HG02885 (cell line): ENCODE data around the gene KRTAP23-1.

Experiments used
- ATAC-seq: cut with Tn5 transposase; IDR thresholded peaks from one replicate; pipeline ENCODE4 v1.9.1; 2021; ENCODE audit warnings: mild to moderate bottlenecking; ENCODE audit not compliant: unreplicated experiment, poor library complexity

The KRTAP23-1 gene

DNA sequence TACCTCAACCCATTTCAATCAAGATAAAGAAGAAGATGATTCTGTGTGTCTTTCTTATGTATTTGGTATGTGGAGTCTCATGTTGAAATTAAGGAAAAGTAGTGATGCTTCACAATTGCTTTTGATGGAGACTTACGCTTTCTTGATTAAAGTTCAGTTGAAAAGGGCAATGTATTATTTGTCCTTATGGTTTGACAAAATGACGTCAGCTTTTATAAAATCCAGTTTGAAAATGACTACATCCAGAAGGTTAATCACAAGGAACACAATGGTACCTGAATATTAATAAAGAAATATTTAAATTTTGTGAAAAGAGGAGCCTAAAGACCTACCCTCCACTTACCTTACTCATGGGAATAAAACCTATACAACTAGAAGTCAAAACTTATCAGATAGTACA, 32.7 kb downstream of the KRTAP23-1 start:
- no peak for ATAC-seq

- ATAC-seq = no peak
Observed at GRCh38 chr21:30306884-30307283, 41.5 kb downstream of the KRTAP23-1 start.

GRCh38 chr21:30305136-30305535, 43.3 kb downstream of the KRTAP23-1 start:
- no peak for ATAC-seq
